CD14-positive monocyte (primary cell): Measurements from ENCODE around the gene SLC22A4. TPM values are rescaled to one million over a fixed set of nuclear protein-coding genes. Genes with fewer than 3 reads are reported as not detected.

Experiments used
- DNase-seq, 3 donors: peaks; one replicate each; pipeline ENCODE4 v3.0.0-alpha.2; 2011 to 2022
- H2AFZ ChIP-seq: 2 replicates; pipeline ENCODE4 v1.6.0; 2012; ENCODE audit warnings: mild to moderate bottlenecking, low read depth, low read length, inconsistent platforms; ENCODE audit not compliant: insufficient read depth, poor library complexity, severe bottlenecking
- H3K27ac ChIP-seq, 2 donors: 1 replicate in 1 of 2; 2 replicates in 1 of 2; pipeline ENCODE4 v1.5.1; 2012 to 2013; ENCODE audit warnings: low read length in 2 of 2, control low read depth in 1 of 2, inconsistent platforms in 1 of 2, low read depth in 1 of 2, mild to moderate bottlenecking in 1 of 2
- H3K27me3 ChIP-seq, 2 donors: one replicate each; pipeline versions ENCODE4 v1.6.0 to v1.6.1; 2011 to 2013; ENCODE audit warnings: low read length in 2 of 2; ENCODE audit not compliant: control insufficient read depth in 2 of 2, insufficient read depth in 2 of 2
- H3K36me3 ChIP-seq, 2 donors: replicated peaks in 1 of 2; 1 replicate in 1 of 2; 2 replicates in 1 of 2; pipeline versions ENCODE4 v1.5.1 to v1.6.1; 2012 to 2013; ENCODE audit warnings: low read length in 2 of 2, control low read depth in 1 of 2, inconsistent platforms in 1 of 2, mild to moderate bottlenecking in 1 of 2; ENCODE audit not compliant: insufficient read depth in 2 of 2, control insufficient read depth in 1 of 2
- H3K4me1 ChIP-seq, 2 donors: 1 replicate in 1 of 2; 2 replicates in 1 of 2; pipeline versions ENCODE4 v1.5.1 to v1.6.1; 2012 to 2013; ENCODE audit warnings: low read length in 2 of 2, control low read depth in 1 of 2, inconsistent platforms in 1 of 2, mild to moderate bottlenecking in 1 of 2, moderate library complexity in 1 of 2; ENCODE audit not compliant: insufficient read depth in 2 of 2, control insufficient read depth in 1 of 2
- H3K4me2 ChIP-seq: replicated peaks from 2 replicates; pipeline ENCODE3; 2012; ENCODE audit warnings: low read length, moderate library complexity, mild to moderate bottlenecking; ENCODE audit not compliant: poor library complexity, severe bottlenecking; ENCODE audit errors: extremely low read depth
- H3K4me3 ChIP-seq, 3 experiments: fragments of 200-600 bp in 1 of 3; sonication (generic) in 1 of 3; replicated peaks in 1 of 3; 1 replicate in 2 of 3; 2 replicates in 1 of 3; pipeline ENCODE4 v1.5.1; 2011 to 2013; ENCODE audit warnings: low read length in 3 of 3, mild to moderate bottlenecking in 3 of 3, control low read depth in 2 of 3, low read depth in 2 of 3, inconsistent platforms in 1 of 3, moderate library complexity in 1 of 3
- H3K79me2 ChIP-seq: 2 replicates; pipeline ENCODE4 v1.6.0; 2012; ENCODE audit warnings: mild to moderate bottlenecking, control low read depth, inconsistent platforms, low read length, moderate library complexity; ENCODE audit not compliant: insufficient read depth
- H3K9ac ChIP-seq: 2 replicates; pipeline ENCODE4 v1.6.0; 2017; ENCODE audit warnings: low read length, mild to moderate bottlenecking; ENCODE audit not compliant: insufficient read depth, poor library complexity, severe bottlenecking
- H3K9me3 ChIP-seq, 2 donors: replicated peaks in 1 of 2; 1 replicate in 1 of 2; 2 replicates in 1 of 2; pipeline versions ENCODE4 v1.5.1 to v1.6.1; 2012 to 2013; ENCODE audit warnings: low read length in 2 of 2, control low read depth in 1 of 2; ENCODE audit not compliant: control insufficient read depth in 1 of 2, insufficient read depth in 1 of 2
- H4K20me1 ChIP-seq: 2 replicates; pipeline ENCODE4 v1.6.0; 2012; ENCODE audit warnings: mild to moderate bottlenecking, low read length, control low read depth, moderate library complexity; ENCODE audit not compliant: insufficient read depth
- H3K27ac Mint-ChIP-seq, 7 donors: one replicate each; pipeline ENCODE4 v1.8.0; 2020; ENCODE audit warnings: mild to moderate bottlenecking in 7 of 7, mixed read lengths in 7 of 7, moderate library complexity in 6 of 7, inconsistent platforms in 2 of 7
- H3K27me3 Mint-ChIP-seq, 3 donors: one replicate each; pipeline ENCODE4 v1.8.0; 2021 to 2022; ENCODE audit warnings: low read depth in 3 of 3, mild to moderate bottlenecking in 3 of 3, mixed read lengths in 3 of 3, moderate library complexity in 3 of 3, inconsistent platforms in 1 of 3
- H3K36me3 Mint-ChIP-seq, 2 donors: one replicate each; pipeline ENCODE4 v1.8.0; 2020; ENCODE audit warnings: mixed read lengths in 2 of 2, inconsistent platforms in 1 of 2, mild to moderate bottlenecking in 1 of 2
- H3K4me1 Mint-ChIP-seq: one replicate; pipeline ENCODE4 v1.8.0; 2020; ENCODE audit warnings: mild to moderate bottlenecking, mixed read lengths
- H3K4me3 Mint-ChIP-seq, 2 donors: one replicate each; pipeline ENCODE4 v1.8.0; 2020; ENCODE audit warnings: mild to moderate bottlenecking in 2 of 2, mixed read lengths in 2 of 2, moderate library complexity in 1 of 2
- H3K9me3 Mint-ChIP-seq, 7 donors: one replicate each; pipeline ENCODE4 v1.8.0; 2020 to 2022; ENCODE audit warnings: mixed read lengths in 7 of 7, mild to moderate bottlenecking in 6 of 7, moderate library complexity in 6 of 7, inconsistent platforms in 2 of 7
- WGBS: methylation state at CpG from one replicate; pipeline ENCODE4 v1.1.5; 2013; ENCODE audit warnings: missing lambda C conversion rate; ENCODE audit not compliant: insufficient coverage; 5-methylcytosine and 5-hydroxymethylcytosine counted together
- intact Hi-C, 2 donors: fragments of 100-400 bp; cut with micrococcal nuclease; formaldehyde crosslinking; loops; one replicate each; pipeline versions ENCODE4 v1.15.0 to v1.15.1; 2023
- polyA plus RNA-seq, 3 donors: library from polyadenylated mRNA; depleted of rRNA in 1 of 3; unstranded in 2 of 3; stranded (reverse) in 1 of 3; fragments of 300-500 nt in 2 of 3; fragments of >200 nt in 1 of 3; fragmentation: Illumina TruSeq in 2 of 3; gene quantifications; 1 replicate in 2 of 3; 2 replicates in 1 of 3; pipeline ENCODE4 v1.2.3, GENCODE V29; 2012 to 2021
- TF ChIP-seq, protein P1 (sequence below): fragments of 200-600 bp; IDR thresholded peaks from one replicate; pipeline ENCODE4 v1.8.0; 2022; ENCODE audit warnings: antibody characterized with exemption, mild to moderate bottlenecking

The SLC22A4 gene
- polyA plus RNA-seq, 3 donors = 7.2 to 13.0 (median 12.2) TPM

DNA sequence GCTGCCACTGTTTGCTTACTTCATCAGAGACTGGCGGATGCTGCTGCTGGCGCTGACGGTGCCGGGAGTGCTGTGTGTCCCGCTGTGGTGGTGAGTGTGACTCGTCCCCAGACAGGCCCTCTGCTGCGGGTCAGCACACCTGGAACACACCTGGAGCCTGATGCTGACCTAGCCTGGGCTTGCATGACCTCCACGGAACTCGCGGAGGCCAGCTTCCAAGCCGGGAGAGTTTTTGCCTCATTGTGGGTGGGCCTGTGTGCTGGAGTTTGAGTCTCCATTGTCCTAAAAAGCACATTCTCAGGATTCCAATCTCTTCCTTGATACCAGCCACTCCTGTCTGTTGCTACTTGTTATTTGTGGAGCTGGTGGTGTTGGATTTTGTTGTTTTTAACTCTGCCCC lies 28.1 kb downstream of the SLC22A4 start:
- H3K4me3 ChIP-seq = no peak overlapping the region
- intact Hi-C loops = loop anchor here (5.0 to 10.0 kb wide), 2 partner anchors 47 to 50 kb away; no protein-coding TSS in a partner anchor
- H3K4me1 ChIP-seq = no peaks in the 10 kb centered on the region
- H3K9ac ChIP-seq = no peak overlapping the region
- Mint-ChIP-seq H3K27me3 (no peaks in the 10 kb centered on the region), H3K9me3 (no peaks in the 10 kb centered on the region), H3K4me1 (no peaks in the 10 kb centered on the region), H3K4me3 (no peak overlapping the region), H3K27ac (peak overlapping the region in 1 of 7 donors; percentile 41), H3K36me3 (peaks cover 54 to 65% of the 10 kb centered on the region in 2 donors)
- H3K79me2 ChIP-seq = no peaks in the 10 kb centered on the region
- peaks cover 19 to 81% of the 10 kb centered on the region in 2 donors for H3K36me3 ChIP-seq
- H4K20me1 ChIP-seq = no peaks in the 10 kb centered on the region
- H3K9me3 ChIP-seq = no peaks in the 10 kb centered on the region
- TF ChIP-seq, protein P1, sequence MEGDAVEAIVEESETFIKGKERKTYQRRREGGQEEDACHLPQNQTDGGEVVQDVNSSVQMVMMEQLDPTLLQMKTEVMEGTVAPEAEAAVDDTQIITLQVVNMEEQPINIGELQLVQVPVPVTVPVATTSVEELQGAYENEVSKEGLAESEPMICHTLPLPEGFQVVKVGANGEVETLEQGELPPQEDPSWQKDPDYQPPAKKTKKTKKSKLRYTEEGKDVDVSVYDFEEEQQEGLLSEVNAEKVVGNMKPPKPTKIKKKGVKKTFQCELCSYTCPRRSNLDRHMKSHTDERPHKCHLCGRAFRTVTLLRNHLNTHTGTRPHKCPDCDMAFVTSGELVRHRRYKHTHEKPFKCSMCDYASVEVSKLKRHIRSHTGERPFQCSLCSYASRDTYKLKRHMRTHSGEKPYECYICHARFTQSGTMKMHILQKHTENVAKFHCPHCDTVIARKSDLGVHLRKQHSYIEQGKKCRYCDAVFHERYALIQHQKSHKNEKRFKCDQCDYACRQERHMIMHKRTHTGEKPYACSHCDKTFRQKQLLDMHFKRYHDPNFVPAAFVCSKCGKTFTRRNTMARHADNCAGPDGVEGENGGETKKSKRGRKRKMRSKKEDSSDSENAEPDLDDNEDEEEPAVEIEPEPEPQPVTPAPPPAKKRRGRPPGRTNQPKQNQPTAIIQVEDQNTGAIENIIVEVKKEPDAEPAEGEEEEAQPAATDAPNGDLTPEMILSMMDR = no peak
- no peaks in the 10 kb centered on the region for H3K27me3 ChIP-seq
- WGBS = 96% methylated on average over 10 of the region's 11 CpGs
- H2AFZ ChIP-seq = no peak overlapping the region
- no peak for DNase-seq
- H3K4me2 ChIP-seq = no peak overlapping the region
- no peak overlapping the region for H3K27ac ChIP-seq

GRCh38 chr5:132323202-132323601 lies 29.0 kb downstream of the SLC22A4 start:
- Histone ChIP-seq H3K4me2 (no peak overlapping the region), H3K27ac (peak overlapping the region in 1 of 2 donors; percentile 11), H3K27me3 (no peaks in the 10 kb centered on the region), H3K9ac (no peak overlapping the region), H3K9me3 (no peaks in the 10 kb centered on the region), H4K20me1 (no peaks in the 10 kb centered on the region), H3K36me3 (peaks cover 19 to 82% of the 10 kb centered on the region in 2 donors), H3K4me3 (no peak overlapping the region), H2AFZ (no peak overlapping the region), H3K4me1 (no peaks in the 10 kb centered on the region), H3K79me2 (no peaks in the 10 kb centered on the region)
- Mint-ChIP-seq H3K27ac (no peak overlapping the region), H3K9me3 (no peaks in the 10 kb centered on the region), H3K4me3 (no peak overlapping the region), H3K27me3 (no peaks in the 10 kb centered on the region), H3K4me1 (no peaks in the 10 kb centered on the region), H3K36me3 (peaks cover 50 to 62% of the 10 kb centered on the region in 2 donors)
- DNase-seq = no peak
- intact Hi-C loops = loop anchor here (5.0 to 10.0 kb wide), 2 partner anchors 48 to 51 kb away; no protein-coding TSS in a partner anchor
- TF ChIP-seq, protein P1 = no peak
- WGBS = 100% methylated on average over 3 of the region's 5 CpGs
